Cerebellar cortex (tissue), 1 donor: ENCODE data around the gene SOBP.

Experiments
- DNase-seq: peaks from one replicate; pipeline ENCODE4 v3.0.0-alpha.2; 2015; ENCODE audit warnings: low spot score

Gene SOBP

GRCh38 chr6:107689951-107690642, 200.2 kb downstream of the SOBP start:
- DNase-seq: no peak

GRCh38 chr6:107690643-107691061, 200.7 kb downstream of the SOBP start:
- no peak for DNase-seq

- DNase-seq: no peak
Measured at GRCh38 chr6:107691062-107691751, 201.3 kb downstream of the SOBP start.

- DNase-seq: no peak
Measured at GRCh38 chr6:107692351-107692750, 202.4 kb downstream of the SOBP start.

GRCh38 chr6:107695061-107695720, 205.3 kb downstream of the SOBP start:
- DNase-seq: no peak

- DNase-seq: no peak
Measured at GRCh38 chr6:107697682-107698081, 207.8 kb downstream of the SOBP start.

GRCh38 chr6:107698146-107698545, 208.2 kb downstream of the SOBP start:
- no peak for DNase-seq

- no peak for DNase-seq
Measured at GRCh38 chr6:107699254-107699653, 209.3 kb downstream of the SOBP start.

- no peak for DNase-seq
Measured at GRCh38 chr6:107699697-107700325, 209.9 kb downstream of the SOBP start.

- no peak for DNase-seq
Measured at GRCh38 chr6:107703606-107704005, 213.7 kb downstream of the SOBP start.

GRCh38 chr6:107704347-107705013, 214.6 kb downstream of the SOBP start:
- DNase-seq: peak; percentile 54

- DNase-seq: no peak
Measured at GRCh38 chr6:107706516-107707115, 216.7 kb downstream of the SOBP start.

- no peak for DNase-seq
Measured at GRCh38 chr6:107707346-107708275, 217.7 kb downstream of the SOBP start.

GRCh38 chr6:107708435-107708834, 218.5 kb downstream of the SOBP start:
- no peak for DNase-seq

GRCh38 chr6:107709341-107709740, 219.4 kb downstream of the SOBP start:
- no peak for DNase-seq
